CD4-positive, alpha-beta T cell (primary cell): ENCODE data around the gene YKT6. TPM values are rescaled to one million over a fixed set of nuclear protein-coding genes. Genes with fewer than 3 reads are reported as not detected.

Experiments used
- ATAC-seq: fragments of 200-7000 bp; cut with Tn5 transposase; one replicate; pipeline ENCODE4 v1.10.0; 2022; ENCODE audit warnings: mild to moderate bottlenecking; ENCODE audit not compliant: poor library complexity
- CTCF ChIA-PET: fragments of 350-600 bp; sonication (Branson Sonifier 250); formaldehyde crosslinking; loops from one replicate; lab custom pipeline; 2021; ENCODE audit warnings: antibody characterized with exemption, inconsistent platforms; lab: Charles Lee
- POLR2A ChIA-PET: fragments of 350-600 bp; sonication (Branson Sonifier 250); formaldehyde crosslinking; loops from one replicate; lab custom pipeline; 2021; ENCODE audit warnings: antibody characterized with exemption, inconsistent platforms; lab: Charles Lee
- DNase-seq, 14 experiments: peaks; one replicate each; pipeline ENCODE4 v3.0.0-alpha.2; 2013 to 2020; ENCODE audit warnings: mixed read lengths in 2 of 14
- H3K27ac ChIP-seq, 2 donors: one replicate each; pipeline versions ENCODE4 v1.5.1 to v1.7.0; 2013; ENCODE audit warnings: low read length in 2 of 2, low read depth in 1 of 2, mild to moderate bottlenecking in 1 of 2
- H3K27me3 ChIP-seq, 2 experiments: 1 replicate in 1 of 2; 2 replicates in 1 of 2; pipeline versions ENCODE4 v1.6.1 to v1.7.0; 2013; ENCODE audit warnings: low read length in 2 of 2, control low read depth in 1 of 2, mild to moderate bottlenecking in 1 of 2, moderate library complexity in 1 of 2; ENCODE audit not compliant: insufficient read depth in 2 of 2, control insufficient read depth in 1 of 2
- H3K36me3 ChIP-seq: one replicate; pipeline ENCODE4 v1.6.1; 2013; ENCODE audit warnings: low read length, control low read depth; ENCODE audit not compliant: insufficient read depth
- H3K4me1 ChIP-seq: one replicate; pipeline ENCODE4 v1.6.1; 2013; ENCODE audit warnings: low read length, control low read depth; ENCODE audit not compliant: insufficient read depth
- H3K4me3 ChIP-seq: one replicate; pipeline ENCODE4 v1.5.1; 2013; ENCODE audit warnings: mild to moderate bottlenecking, low read length, moderate library complexity
- H3K9me3 ChIP-seq, 2 experiments: 1 replicate in 1 of 2; 2 replicates in 1 of 2; pipeline versions ENCODE4 v1.6.1 to v1.7.0; 2013; ENCODE audit warnings: low read length in 2 of 2, mild to moderate bottlenecking in 2 of 2, control low read depth in 1 of 2, moderate library complexity in 1 of 2; ENCODE audit not compliant: control insufficient read depth in 1 of 2, insufficient read depth in 1 of 2
- H3K27ac Mint-ChIP-seq: one replicate; pipeline ENCODE4 v1.8.0; 2020; ENCODE audit warnings: mixed read lengths
- H3K27me3 Mint-ChIP-seq: one replicate; pipeline ENCODE4 v1.8.0; 2021; ENCODE audit warnings: mixed read lengths
- H3K36me3 Mint-ChIP-seq: one replicate; pipeline ENCODE4 v1.8.0; 2021; ENCODE audit warnings: low read depth, mixed read lengths
- H3K4me1 Mint-ChIP-seq: one replicate; pipeline ENCODE4 v1.8.0; 2021; ENCODE audit warnings: low read depth, mixed read lengths
- H3K4me3 Mint-ChIP-seq: one replicate; pipeline ENCODE4 v1.8.0; 2020; ENCODE audit warnings: mild to moderate bottlenecking, mixed read lengths
- H3K9me3 Mint-ChIP-seq: one replicate; pipeline ENCODE4 v1.8.0; 2020; ENCODE audit warnings: mixed read lengths
- intact Hi-C, 2 experiments: fragments of 100-400 bp; cut with DNase I in 1 of 2; cut with micrococcal nuclease in 1 of 2; formaldehyde crosslinking; loops; one replicate each; pipeline versions ENCODE4 v1.15.1 to v1.9.0; 2023 to 2025; cut with DNase I, micrococcal nuclease
- total RNA-seq, 174 experiments: library from RNA in 2 of 174; stranded (reverse) in 2 of 174; gene quantifications; one replicate each; pipeline ENCODE4 v1.2.3 and lab custom pipeline; 2021 to 2026
- TF ChIP-seq, protein P1 (sequence below): fragments of 200-600 bp; IDR thresholded peaks from one replicate; pipeline ENCODE4 v1.8.0; 2022; ENCODE audit warnings: antibody characterized with exemption, mild to moderate bottlenecking

YKT6 gene
- total RNA-seq, 2 experiments from 2014 or later = 85.0 to 86.4 TPM

- Histone ChIP-seq H3K4me1 (no peaks in the 10 kb centered on the region), H3K36me3 (no peaks in the 10 kb centered on the region), H3K27me3 (no peaks in the 10 kb centered on the region), H3K4me3 (no peak overlapping the region), H3K27ac (no peak overlapping the region), H3K9me3 (no peaks in the 10 kb centered on the region)
- TF ChIP-seq, protein P1, sequence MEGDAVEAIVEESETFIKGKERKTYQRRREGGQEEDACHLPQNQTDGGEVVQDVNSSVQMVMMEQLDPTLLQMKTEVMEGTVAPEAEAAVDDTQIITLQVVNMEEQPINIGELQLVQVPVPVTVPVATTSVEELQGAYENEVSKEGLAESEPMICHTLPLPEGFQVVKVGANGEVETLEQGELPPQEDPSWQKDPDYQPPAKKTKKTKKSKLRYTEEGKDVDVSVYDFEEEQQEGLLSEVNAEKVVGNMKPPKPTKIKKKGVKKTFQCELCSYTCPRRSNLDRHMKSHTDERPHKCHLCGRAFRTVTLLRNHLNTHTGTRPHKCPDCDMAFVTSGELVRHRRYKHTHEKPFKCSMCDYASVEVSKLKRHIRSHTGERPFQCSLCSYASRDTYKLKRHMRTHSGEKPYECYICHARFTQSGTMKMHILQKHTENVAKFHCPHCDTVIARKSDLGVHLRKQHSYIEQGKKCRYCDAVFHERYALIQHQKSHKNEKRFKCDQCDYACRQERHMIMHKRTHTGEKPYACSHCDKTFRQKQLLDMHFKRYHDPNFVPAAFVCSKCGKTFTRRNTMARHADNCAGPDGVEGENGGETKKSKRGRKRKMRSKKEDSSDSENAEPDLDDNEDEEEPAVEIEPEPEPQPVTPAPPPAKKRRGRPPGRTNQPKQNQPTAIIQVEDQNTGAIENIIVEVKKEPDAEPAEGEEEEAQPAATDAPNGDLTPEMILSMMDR = no peak
- Mint-ChIP-seq H3K4me3 (no peak overlapping the region), H3K4me1 (no peaks in the 10 kb centered on the region), H3K27me3 (no peaks in the 10 kb centered on the region), H3K36me3 (no peaks in the 10 kb centered on the region), H3K27ac (no peak overlapping the region), H3K9me3 (no peaks in the 10 kb centered on the region)
- ChIA-PET CTCF (no interaction called here), POLR2A (no interaction called here)
- DNase-seq (no peak), ATAC-seq (no peak)
- intact Hi-C loops = no loop called here
Observed at GRCh38 chr7:44162179-44162578, 38.6 kb upstream of the YKT6 start.

- ChIA-PET POLR2A (no interaction called here), CTCF (no interaction called here)
- no peak for ATAC-seq
- peaks cover 4% of the 10 kb centered on the region for H3K4me1 Mint-ChIP-seq
- H3K4me1 ChIP-seq = no peaks in the 10 kb centered on the region
- H3K36me3 Mint-ChIP-seq = no peaks in the 10 kb centered on the region
- TF ChIP-seq, protein P1 = no peak
- no peak overlapping the region for H3K27ac ChIP-seq
- H3K4me3 Mint-ChIP-seq = no peak overlapping the region
- H3K27me3 ChIP-seq = no peaks in the 10 kb centered on the region
- peak in 1 of 14 experiments; percentile 16 for DNase-seq
- no peak overlapping the region for H3K27ac Mint-ChIP-seq
- H3K4me3 ChIP-seq = no peak overlapping the region
- H3K27me3 Mint-ChIP-seq = no peaks in the 10 kb centered on the region
- no peaks in the 10 kb centered on the region for H3K36me3 ChIP-seq
- intact Hi-C loops = no loop called here
- no peaks in the 10 kb centered on the region for H3K9me3 Mint-ChIP-seq
- no peaks in the 10 kb centered on the region for H3K9me3 ChIP-seq
Observed at GRCh38 chr7:44162785-44163395, 37.9 kb upstream of the YKT6 start.

- Histone ChIP-seq H3K4me3 (no peak overlapping the region), H3K36me3 (no peaks in the 10 kb centered on the region), H3K9me3 (no peaks in the 10 kb centered on the region), H3K4me1 (no peaks in the 10 kb centered on the region), H3K27ac (no peak overlapping the region), H3K27me3 (no peaks in the 10 kb centered on the region)
- Mint-ChIP-seq H3K36me3 (no peaks in the 10 kb centered on the region), H3K27me3 (no peaks in the 10 kb centered on the region), H3K4me3 (no peak overlapping the region), H3K4me1 (peaks cover 5% of the 10 kb centered on the region), H3K27ac (no peak overlapping the region), H3K9me3 (no peaks in the 10 kb centered on the region)
- TF ChIP-seq, protein P1 = no peak
- POLR2A ChIA-PET = no interaction called here
- DNase-seq = peak in 1 of 14 experiments; percentile 1
- ATAC-seq = no peak
- intact Hi-C loops = no loop called here
- CTCF ChIA-PET = no interaction called here
Observed at GRCh38 chr7:44163591-44163990, 37.2 kb upstream of the YKT6 start.
